Endothelial cell of umbilical vein (primary cell): ENCODE results near the gene CLCN5. TPM values are rescaled to one million over a fixed set of nuclear protein-coding genes. Genes with fewer than 3 reads are reported as not detected.

ENCODE experiments used
- BruUV-seq: library from RNA; stranded (reverse); fragments of 400-500 nt; replicated peaks from 2 replicates; lab custom pipeline; 2021; lab: Mats Ljungman, UMichigan
- CTCF ChIA-PET: fragments of 300-600, 350-600 bp; sonication (Branson Sonifier 250); formaldehyde crosslinking; loops from one replicate; lab custom pipeline; 2021; ENCODE audit warnings: antibody characterized with exemption, inconsistent platforms; lab: Charles Lee
- POLR2A ChIA-PET: fragments of 300-600, 350-600 bp; sonication (Branson Sonifier 250); formaldehyde crosslinking; loops from one replicate; lab custom pipeline; 2021; ENCODE audit warnings: antibody characterized with exemption, inconsistent platforms; lab: Charles Lee
- DNase-seq: peaks from one replicate; pipeline ENCODE4 v3.0.0-alpha.2; 2011; ENCODE audit warnings: low read depth, low spot score
- FAIRE-seq: peaks from 2 replicates; lab custom pipeline; 2011; peaks lifted over from hg19 to GRCh38; lab: Jason Lieb, UNC
- H2AFZ ChIP-seq: 2 replicates; pipeline ENCODE4 v1.6.0; 2012; ENCODE audit warnings: low read depth, low read length, control low read depth, inconsistent platforms
- H3K27ac ChIP-seq: 2 replicates; pipeline ENCODE4 v1.5.1; 2011; ENCODE audit warnings: low read depth, mild to moderate bottlenecking, control low read depth, low read length, moderate library complexity; ENCODE audit not compliant: insufficient read depth
- H3K27me3 ChIP-seq, 2 experiments: 2 replicates each; pipeline versions ENCODE4 v1.6.0 to v1.6.1; 2011; ENCODE audit warnings: low read length in 2 of 2, mixed read lengths in 1 of 2; ENCODE audit not compliant: control insufficient read depth in 2 of 2, insufficient read depth in 2 of 2
- H3K36me3 ChIP-seq, 2 experiments: 2 replicates in 1 of 2; 3 replicates in 1 of 2; pipeline ENCODE4 v1.5.1; 2011; ENCODE audit warnings: low read length in 2 of 2, mild to moderate bottlenecking in 1 of 2, moderate library complexity in 1 of 2; ENCODE audit not compliant: control insufficient read depth in 2 of 2, insufficient read depth in 2 of 2; ENCODE audit errors: extremely low read depth in 1 of 2
- H3K4me1 ChIP-seq: 3 replicates; pipeline ENCODE4 v1.5.1; 2011; ENCODE audit warnings: mild to moderate bottlenecking, low read length; ENCODE audit not compliant: control insufficient read depth, insufficient read depth; ENCODE audit errors: extremely low read depth
- H3K4me2 ChIP-seq: 2 replicates; pipeline ENCODE4 v1.6.1; 2011; ENCODE audit warnings: low read length, control low read depth, mixed read lengths; ENCODE audit not compliant: insufficient read depth
- H3K4me3 ChIP-seq, 3 experiments: fragments of 200-600 bp in 1 of 3; sonication (generic), shearing (Covaris generic) in 1 of 3; replicated peaks in 1 of 3; 2 replicates each; pipeline ENCODE4 v1.5.1; 2011 to 2016; ENCODE audit warnings: control low read depth in 3 of 3, low read length in 3 of 3, mild to moderate bottlenecking in 2 of 3, inconsistent platforms in 1 of 3, low read depth in 1 of 3, moderate library complexity in 1 of 3; ENCODE audit not compliant: insufficient read depth in 1 of 3
- H3K79me2 ChIP-seq: 2 replicates; pipeline ENCODE4 v1.6.0; 2012; ENCODE audit warnings: low read length, inconsistent platforms; ENCODE audit not compliant: control insufficient read depth, insufficient read depth
- H3K9ac ChIP-seq: replicated peaks from 2 replicates; pipeline ENCODE3; 2011; ENCODE audit warnings: low read length, control low read depth; ENCODE audit not compliant: insufficient read depth; ENCODE audit errors: extremely low read depth
- H3K9me1 ChIP-seq: replicated peaks from 3 replicates; pipeline ENCODE4 v1.6.0; 2011; ENCODE audit warnings: mild to moderate bottlenecking, low read length; ENCODE audit not compliant: control insufficient read depth, insufficient read depth; ENCODE audit errors: extremely low read depth
- H3K9me3 ChIP-seq: replicated peaks from 2 replicates; pipeline ENCODE4 v1.5.1; 2012; ENCODE audit warnings: low read length, inconsistent platforms; ENCODE audit not compliant: control insufficient read depth, insufficient read depth
- H4K20me1 ChIP-seq: replicated peaks from 2 replicates; pipeline ENCODE3; 2011; ENCODE audit warnings: mild to moderate bottlenecking, low read length; ENCODE audit not compliant: control insufficient read depth, insufficient read depth; ENCODE audit errors: extremely low read depth
- CTCF ChIP-seq, 2 donors: IDR thresholded peaks; 1 replicate in 1 of 2; 2 replicates in 1 of 2; pipeline ENCODE4 v1.5.1; 2011; ENCODE audit warnings: low read length in 2 of 2, mild to moderate bottlenecking in 2 of 2, moderate library complexity in 2 of 2, control low read depth in 1 of 2, inconsistent platforms in 1 of 2, low read depth in 1 of 2; ENCODE audit not compliant: insufficient read depth in 1 of 2; ENCODE audit errors: extremely low read depth in 1 of 2
- GATA2 ChIP-seq: IDR thresholded peaks from 2 replicates; pipeline ENCODE4 v1.7.0; 2011; ENCODE audit warnings: low read depth, mild to moderate bottlenecking, moderate library complexity, mixed read lengths, low read length; ENCODE audit not compliant: insufficient read length, insufficient read depth
- POLR2A ChIP-seq: IDR thresholded peaks from 2 replicates; pipeline ENCODE4 v1.6.1; 2012; ENCODE audit warnings: low read depth, mild to moderate bottlenecking, control low read depth, low read length
- dilution Hi-C: fragments of 300-500 bp; cut with MboI; formaldehyde crosslinking; loops from one replicate; pipeline ENCODE4 v1.15.0; 2019; ENCODE audit warnings: low sequenced_read_pairs; ENCODE audit not compliant: extremely low pct_ligation_motif_present
- intact Hi-C: fragments of 100-400 bp; cut with micrococcal nuclease; formaldehyde crosslinking; loops from one replicate; pipeline ENCODE4 v1.10.0; 2022
- polyA plus RNA-seq, 4 experiments: library from polyadenylated mRNA; depleted of rRNA in 3 of 4; stranded (reverse) in 3 of 4; unstranded in 1 of 4; fragments of >200 nt; gene quantifications; 2 replicates each; pipeline versions ENCODE4 v1.2.1 to v1.2.3, GENCODE V29; 2011 to 2012; ENCODE audit warnings: missing spikeins in 1 of 4
- total RNA-seq: library from RNA; stranded (reverse); gene quantifications from 2 replicates; pipeline ENCODE4 v1.2.3, GENCODE V29; 2021

Gene CLCN5
- total and polyA plus RNA-seq, 2 donors (not counting 3 experiments of a cell fraction or from before 2014, with no cell fraction given) = 3.1 to 12.9 TPM

DNA sequence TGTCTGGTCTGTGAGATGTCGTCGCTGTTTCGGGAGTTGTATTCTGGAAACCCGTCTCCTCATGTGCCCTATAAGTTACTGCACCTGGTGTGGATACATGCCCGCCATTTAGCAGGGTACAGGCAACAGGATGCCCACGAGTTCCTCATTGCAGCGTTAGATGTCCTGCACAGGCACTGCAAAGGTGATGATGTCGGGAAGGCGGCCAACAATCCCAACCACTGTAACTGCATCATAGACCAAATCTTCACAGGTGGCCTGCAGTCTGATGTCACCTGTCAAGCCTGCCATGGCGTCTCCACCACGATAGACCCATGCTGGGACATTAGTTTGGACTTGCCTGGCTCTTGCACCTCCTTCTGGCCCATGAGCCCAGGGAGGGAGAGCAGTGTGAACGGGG is 41.7 kb upstream of the CLCN5 start:
- BruUV-seq = no TSS peak
- CTCF ChIA-PET = no interaction called here

GRCh38 chrX:49884290-49884862 is 38.0 kb upstream of the CLCN5 start:
- Histone ChIP-seq H3K27ac (no peak overlapping the region), H4K20me1 (no peaks in the 10 kb centered on the region), H3K4me2 (no peak overlapping the region), H3K4me3 (no peak overlapping the region), H2AFZ (no peak overlapping the region), H3K9me3 (no peaks in the 10 kb centered on the region), H3K27me3 (no peaks in the 10 kb centered on the region), H3K9ac (no peak overlapping the region), H3K79me2 (no peaks in the 10 kb centered on the region), H3K9me1 (no peaks in the 10 kb centered on the region), H3K4me1 (peaks cover 5% of the 10 kb centered on the region), H3K36me3 (no peaks in the 10 kb centered on the region)
- dilution Hi-C loops = no loop called here
- intact Hi-C loops = loop anchor here (1.0 to 5.0 kb wide), 4 partner anchors 38 to 698 kb away; partner anchors contain the start of genes CCNB3 and CLCN5
- TF ChIP-seq CTCF (IDR thresholded peaks at IDR 0.05; ENCODE audit: extremely low read depth in 1 of 2, insufficient read depth in 1 of 2, low read depth in 1 of 2, low read length in 2 of 2) (peak; percentile 59 to 76), POLR2A (no peak)
- no TSS peak for BruUV-seq
- POLR2A ChIA-PET = interaction anchor here (0.6 kb wide), 1 partner anchor 1530 kb away, joined by 3 read pairs; no protein-coding TSS in a partner anchor
- DNase-seq (peak; percentile 47), FAIRE-seq (peak; percentile 98)
- CTCF ChIA-PET = interaction anchor here (0.7 to 2.0 kb wide), 30 partner anchors 8 to 1253 kb away, joined by 3 to 27 read pairs (median 4); partner anchors contain the start of genes CCNB3 and CLCN5

More for the DNA sequence above, 41.7 kb upstream of the CLCN5 start:
- no peak overlapping the region for H3K9ac ChIP-seq
- H3K4me3 ChIP-seq = no peak overlapping the region
- no peaks in the 10 kb centered on the region for H4K20me1 ChIP-seq
- H3K4me1 ChIP-seq = peaks cover 5% of the 10 kb centered on the region
- no peak overlapping the region for H3K27ac ChIP-seq
- H3K36me3 ChIP-seq = no peaks in the 10 kb centered on the region
- H3K9me1 ChIP-seq = no peaks in the 10 kb centered on the region
- no peaks in the 10 kb centered on the region for H3K27me3 ChIP-seq
- dilution Hi-C loops = no loop called here
- FAIRE-seq = no peak
- POLR2A ChIA-PET = no interaction called here
- no peaks in the 10 kb centered on the region for H3K79me2 ChIP-seq
- no peak for DNase-seq
- TF ChIP-seq GATA2 (no peak), POLR2A (no peak)
- intact Hi-C loops = loop anchor here (5.0 kb wide), 1 partner anchor 702 kb away; no protein-coding TSS in a partner anchor
- H3K4me2 ChIP-seq = no peak overlapping the region
- no peak overlapping the region for H2AFZ ChIP-seq
- no peaks in the 10 kb centered on the region for H3K9me3 ChIP-seq
